H7 (cell line): ENCODE measurements around the gene RGS19. TPM values are rescaled to one million over a fixed set of nuclear protein-coding genes. Genes with fewer than 3 reads are reported as not detected.

Source experiments
- DNase-seq: peaks from one replicate; pipeline ENCODE4 v3.0.0; 2012
- H3K27me3 ChIP-seq: 2 replicates; pipeline ENCODE4 v1.6.0; 2011; ENCODE audit warnings: mild to moderate bottlenecking, low read length; ENCODE audit not compliant: control insufficient read depth, insufficient read depth
- H3K36me3 ChIP-seq: replicated peaks from 2 replicates; pipeline ENCODE4 v1.5.1; 2011; ENCODE audit warnings: low read length; ENCODE audit not compliant: control insufficient read depth, insufficient read depth
- H3K4me3 ChIP-seq: 2 replicates; pipeline ENCODE4 v1.5.1; 2011; ENCODE audit warnings: low read depth, mild to moderate bottlenecking, control low read depth, low read length, moderate library complexity; ENCODE audit not compliant: insufficient read depth
- total RNA-seq: library from RNA; depleted of rRNA; stranded (reverse); fragments of >200 nt; shearing (Covaris generic); gene quantifications from 2 replicates; pipeline ENCODE4 v1.2.3, GENCODE V29; 2014; rRNA removed

The RGS19 gene
- total RNA-seq, 1 experiment from 2014 or later, result 24.3 TPM

DNA sequence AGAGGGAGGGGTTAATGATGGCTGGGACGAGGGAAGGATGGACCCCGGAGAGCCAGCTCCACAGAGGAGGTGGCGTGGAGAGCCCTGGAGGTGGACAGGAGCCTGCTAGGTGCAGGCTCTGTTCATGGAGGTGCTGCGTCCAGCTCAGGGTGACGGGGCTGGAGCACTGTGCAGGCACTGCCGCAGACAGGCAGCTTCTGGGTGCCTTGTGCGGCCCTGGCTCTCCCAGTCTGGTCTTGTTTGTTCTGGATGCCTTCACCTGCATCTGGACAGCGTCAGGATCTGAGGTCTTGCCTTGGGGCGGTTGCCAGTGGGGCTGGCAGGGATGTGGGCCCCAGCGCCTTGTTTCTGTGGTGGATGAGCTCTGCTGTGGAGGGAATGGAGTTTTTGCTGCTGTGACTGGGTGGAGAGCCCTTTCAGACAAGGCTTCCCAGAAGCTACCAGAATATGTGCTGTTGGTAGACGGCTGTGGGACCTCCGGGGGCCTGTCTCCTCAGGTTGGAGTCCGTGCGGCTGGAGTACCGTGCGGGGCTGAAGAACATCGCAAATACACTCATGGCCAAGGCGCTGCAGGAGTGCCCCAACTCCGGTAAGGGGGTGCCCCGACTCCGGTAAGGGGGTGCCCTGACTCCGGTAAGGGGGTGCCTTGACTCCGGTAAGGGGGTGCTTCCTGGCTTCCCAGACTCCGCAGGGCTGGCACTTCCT is 51.2 kb downstream of the RGS19 start:
- DNase-seq, result no peak
- Histone ChIP-seq H3K27me3 (no peaks in the 10 kb centered on the region), H3K36me3 (peaks cover 36% of the 10 kb centered on the region), H3K4me3 (no peak overlapping the region)

DNA sequence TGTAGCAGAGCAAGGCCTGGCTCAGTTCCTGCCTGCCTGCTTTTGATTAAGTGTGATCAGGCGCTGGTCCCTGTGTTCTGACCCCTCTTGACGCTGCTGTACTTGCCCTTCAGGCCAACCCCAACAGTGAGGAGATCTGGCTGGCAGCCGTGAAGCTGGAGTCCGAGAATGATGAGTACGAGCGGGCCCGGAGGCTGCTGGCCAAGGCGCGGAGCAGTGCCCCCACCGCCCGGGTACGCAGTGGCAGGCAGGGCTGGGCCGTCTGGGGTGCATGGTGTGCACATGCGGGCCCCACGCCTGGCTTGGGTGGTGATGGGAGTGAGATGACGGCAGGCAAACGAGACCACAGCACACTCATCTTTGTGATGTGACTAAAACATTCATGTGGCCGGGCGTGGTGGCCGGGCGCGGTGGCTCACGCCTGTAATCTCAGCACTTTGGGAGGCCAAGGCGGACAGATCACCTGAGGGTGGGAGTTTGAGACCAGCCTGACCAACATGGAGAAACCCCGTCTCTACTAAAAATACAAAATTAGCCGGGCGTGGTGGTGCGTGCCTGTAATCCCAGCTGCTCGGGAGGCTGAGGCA is 53.4 kb downstream of the RGS19 start:
- no peak for DNase-seq
- peaks cover 33% of the 10 kb centered on the region for H3K36me3 ChIP-seq
- no peaks in the 10 kb centered on the region for H3K27me3 ChIP-seq
- no peak overlapping the region for H3K4me3 ChIP-seq

- peaks cover 33% of the 10 kb centered on the region for H3K36me3 ChIP-seq
- no peak for DNase-seq
- no peak overlapping the region for H3K4me3 ChIP-seq
- no peaks in the 10 kb centered on the region for H3K27me3 ChIP-seq
Measured at GRCh38 chr20:64025101-64025825, 54.1 kb downstream of the RGS19 start.

DNA sequence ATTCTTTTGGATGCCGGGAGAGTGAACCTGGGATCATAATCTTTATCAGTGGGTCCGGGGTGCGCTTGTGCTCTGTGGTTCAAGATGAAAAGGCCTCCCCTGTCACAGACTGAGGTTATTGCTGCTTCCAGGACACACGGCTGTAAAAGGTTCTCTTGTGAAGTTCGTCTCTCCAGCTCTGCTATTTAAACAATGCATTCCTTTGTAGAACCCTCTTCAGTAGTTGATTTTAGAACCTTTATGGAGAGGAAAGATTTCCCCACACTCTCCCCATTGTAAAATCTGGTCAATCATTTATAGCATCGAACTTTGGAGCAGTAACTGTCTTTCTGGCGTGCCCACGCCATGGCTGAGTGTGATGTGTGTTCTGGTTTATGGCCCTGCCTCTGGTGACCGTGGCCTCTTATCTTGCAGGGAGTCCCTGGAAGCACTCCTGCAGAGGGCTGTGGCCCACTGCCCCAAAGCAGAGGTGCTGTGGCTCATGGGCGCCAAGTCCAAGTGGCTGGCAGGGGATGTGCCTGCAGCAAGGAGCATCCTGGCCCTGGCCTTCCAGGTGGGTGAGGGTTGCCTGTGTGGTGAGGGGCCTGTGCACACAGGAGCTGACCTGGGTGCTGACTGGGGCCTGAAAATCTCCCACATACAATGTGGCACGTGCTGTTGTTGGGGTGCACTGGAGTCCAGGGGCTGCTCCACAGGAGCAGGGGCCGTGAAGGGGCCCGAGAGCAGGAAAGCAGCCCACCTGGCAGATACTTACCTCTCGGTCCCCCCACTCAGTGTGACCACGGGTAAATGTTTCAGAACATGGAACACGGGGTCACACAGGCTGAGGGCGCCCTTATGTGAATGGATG is 55.0 kb downstream of the RGS19 start:
- DNase-seq, result no peak
- Histone ChIP-seq H3K27me3 (no peaks in the 10 kb centered on the region), H3K36me3 (peaks cover 37% of the 10 kb centered on the region), H3K4me3 (no peak overlapping the region)

- no peak for DNase-seq
- Histone ChIP-seq H3K27me3 (no peaks in the 10 kb centered on the region), H3K4me3 (no peak overlapping the region), H3K36me3 (peaks cover 35% of the 10 kb centered on the region)
Measured at GRCh38 chr20:64023361-64024140, 55.8 kb downstream of the RGS19 start.

Other genes with a start within 250 kb of the RGS19 start
- 13.5 and 20.0 TPM in 2 replicates for gene ZBTB46, start 248.3 kb downstream of the RGS19 start, total RNA-seq
- not detected in 2 replicates for gene ABHD16B, start 218.0 kb downstream of the RGS19 start, total RNA-seq
- gene TPD52L2, start 214.2 kb downstream of the RGS19 start, total RNA-seq, result 76.0 and 79.3 TPM in 2 replicates
- gene DNAJC5, start 184.4 kb downstream of the RGS19 start, total RNA-seq, result 29.2 and 30.8 TPM in 2 replicates
- 21.8 and 26.6 TPM in 2 replicates for gene UCKL1, start 123.1 kb downstream of the RGS19 start, total RNA-seq
- 13.3 and 15.5 TPM in 2 replicates for gene ZNF512B, start 109.6 kb downstream of the RGS19 start, total RNA-seq
- 3.8 and 5.7 TPM in 2 replicates for gene SAMD10, start 99.9 kb downstream of the RGS19 start, total RNA-seq
- gene PRPF6, start 98.4 kb downstream of the RGS19 start, total RNA-seq, result 70.8 and 75.3 TPM in 2 replicates
- 1.1 and 1.6 TPM in 2 replicates for gene C20orf204, start 43.3 kb downstream of the RGS19 start, total RNA-seq
- gene SOX18, start 29.9 kb downstream of the RGS19 start, total RNA-seq, result 0.52 and 1.2 TPM in 2 replicates
- gene TCEA2, start 16.3 kb downstream of the RGS19 start, total RNA-seq, result 27.3 and 29.4 TPM in 2 replicates
- gene OPRL1, start 564 bp upstream of the RGS19 start, total RNA-seq, result 2.4 and 4.4 TPM in 2 replicates
- 0.45 TPM in 1 of 2 replicates, not detected in the other for gene LKAAEAR1, start 4.9 kb upstream of the RGS19 start, total RNA-seq
- not detected in 2 replicates for gene NPBWR2, start 28.0 kb upstream of the RGS19 start, total RNA-seq
- gene MYT1, start 84.9 kb upstream of the RGS19 start, total RNA-seq, result 0.69 and 2.1 TPM in 2 replicates
- gene PCMTD2, start 176.2 kb upstream of the RGS19 start, total RNA-seq, result 38.0 and 57.6 TPM in 2 replicates